Activated naive CD8-positive, alpha-beta T cell (primary cell): Measurements from ENCODE around the gene PRPF40B.
"Not testable (repeated sequence)": the region's sequence is repeated elsewhere in the genome, so short reads cannot be mapped to it uniquely, and the experiment has no call there.

ENCODE experiments used
- H3K27ac Mint-ChIP-seq: one replicate; pipeline ENCODE4 v1.8.0; 2021; ENCODE audit warnings: mixed read lengths
- H3K27me3 Mint-ChIP-seq: one replicate; pipeline ENCODE4 v1.8.0; 2021; ENCODE audit warnings: mixed read lengths
- H3K36me3 Mint-ChIP-seq: one replicate; pipeline ENCODE4 v1.8.0; 2021; ENCODE audit warnings: mixed read lengths
- H3K4me1 Mint-ChIP-seq: one replicate; pipeline ENCODE4 v1.8.0; 2021; ENCODE audit warnings: low read depth, mixed read lengths
- H3K4me3 Mint-ChIP-seq: one replicate; pipeline ENCODE4 v1.8.0; 2021; ENCODE audit warnings: mild to moderate bottlenecking, mixed read lengths
- H3K9me3 Mint-ChIP-seq: one replicate; pipeline ENCODE4 v1.8.0; 2021; ENCODE audit warnings: low read depth, mixed read lengths

The PRPF40B gene

DNA sequence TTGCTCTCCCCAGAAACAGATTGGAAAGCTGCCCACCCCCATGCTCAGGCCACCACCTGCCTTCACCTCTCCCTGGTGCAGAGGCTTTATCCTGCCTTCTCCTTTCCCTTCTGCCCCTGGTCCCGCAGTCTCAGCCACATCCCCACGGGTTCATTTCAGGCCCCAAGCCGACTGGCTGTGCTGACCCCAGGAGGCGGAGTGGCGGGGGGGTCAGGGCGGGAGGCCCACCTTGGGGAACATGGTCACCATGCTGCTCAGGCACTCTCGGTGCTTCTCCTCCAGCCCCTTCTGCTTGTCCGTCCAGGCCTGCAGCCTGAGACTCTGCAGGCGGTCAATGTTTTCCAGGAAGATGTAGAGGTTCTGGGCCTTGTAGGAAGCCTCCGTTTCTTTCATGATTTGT is 24.8 kb upstream of the PRPF40B start:
- Mint-ChIP-seq H3K4me3 (no peak overlapping the region), H3K36me3 (no peaks in the 10 kb centered on the region)

GRCh38 chr12:49599961-49600360 is 23.4 kb upstream of the PRPF40B start:
- no peaks in the 10 kb centered on the region for H3K9me3 Mint-ChIP-seq
- no peaks in the 10 kb centered on the region for H3K4me1 Mint-ChIP-seq
- no peaks in the 10 kb centered on the region for H3K27me3 Mint-ChIP-seq
- H3K36me3 Mint-ChIP-seq, result no peaks in the 10 kb centered on the region
- H3K4me3 Mint-ChIP-seq, result no peak overlapping the region
- H3K27ac Mint-ChIP-seq, result no peak overlapping the region

More for the DNA sequence above, 24.8 kb upstream of the PRPF40B start:
- H3K9me3 Mint-ChIP-seq, result no peaks in the 10 kb centered on the region
- H3K4me1 Mint-ChIP-seq, result no peaks in the 10 kb centered on the region
- H3K27me3 Mint-ChIP-seq, result no peaks in the 10 kb centered on the region
- no peak overlapping the region for H3K27ac Mint-ChIP-seq

GRCh38 chr12:49603721-49604120 is 19.6 kb upstream of the PRPF40B start:
- Mint-ChIP-seq H3K27ac (no peak overlapping the region), H3K27me3 (no peaks in the 10 kb centered on the region), H3K36me3 (no peaks in the 10 kb centered on the region), H3K9me3 (no peaks in the 10 kb centered on the region), H3K4me3 (no peak overlapping the region), H3K4me1 (peaks cover 4% of the 10 kb centered on the region)

GRCh38 chr12:49604856-49605255 is 18.5 kb upstream of the PRPF40B start:
- H3K27me3 Mint-ChIP-seq, result no peaks in the 10 kb centered on the region
- no peaks in the 10 kb centered on the region for H3K9me3 Mint-ChIP-seq
- no peak overlapping the region for H3K27ac Mint-ChIP-seq
- H3K4me3 Mint-ChIP-seq, result no peak overlapping the region
- no peaks in the 10 kb centered on the region for H3K36me3 Mint-ChIP-seq
- peaks cover 4% of the 10 kb centered on the region for H3K4me1 Mint-ChIP-seq

GRCh38 chr12:49605539-49605938 is 17.8 kb upstream of the PRPF40B start, which contains the start of gene FAM186B:
FAM186B (minus strand) TSS chr12:49605639; CDS start chr12:49605477, 162 bp downstream.
- not testable (repeated sequence) for H3K36me3 Mint-ChIP-seq, H3K4me1 Mint-ChIP-seq, H3K4me3 Mint-ChIP-seq, H3K9me3 Mint-ChIP-seq, H3K27me3 Mint-ChIP-seq, H3K27ac Mint-ChIP-seq

GRCh38 chr12:49609059-49609874 is 14.1 kb upstream of the PRPF40B start:
- peaks cover 4% of the 10 kb centered on the region for H3K4me1 Mint-ChIP-seq
- peaks cover 4% of the 10 kb centered on the region for H3K36me3 Mint-ChIP-seq
- no peak overlapping the region for H3K27ac Mint-ChIP-seq
- no peaks in the 10 kb centered on the region for H3K9me3 Mint-ChIP-seq
- no peak overlapping the region for H3K4me3 Mint-ChIP-seq
- H3K27me3 Mint-ChIP-seq, result peaks cover 3% of the 10 kb centered on the region

DNA sequence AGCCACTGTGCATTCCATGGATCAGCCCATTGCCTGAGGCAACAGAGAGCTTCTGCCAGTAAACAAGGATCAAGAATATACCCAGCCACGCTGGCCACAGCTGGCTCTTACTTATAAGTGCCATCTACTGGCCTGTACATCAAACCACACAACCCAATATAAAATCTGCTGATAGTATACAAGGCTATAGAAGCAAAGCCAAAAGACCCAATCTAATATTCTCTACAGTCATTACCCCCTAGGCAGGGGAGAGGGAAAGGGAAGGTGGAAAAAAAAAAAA is 13.5 kb upstream of the PRPF40B start:
- H3K36me3 Mint-ChIP-seq, result peaks cover 4% of the 10 kb centered on the region
- H3K9me3 Mint-ChIP-seq, result no peaks in the 10 kb centered on the region
- peaks cover 4% of the 10 kb centered on the region for H3K4me1 Mint-ChIP-seq
- H3K4me3 Mint-ChIP-seq, result no peak overlapping the region
- H3K27me3 Mint-ChIP-seq, result peaks cover 3% of the 10 kb centered on the region
- H3K27ac Mint-ChIP-seq, result no peak overlapping the region

DNA sequence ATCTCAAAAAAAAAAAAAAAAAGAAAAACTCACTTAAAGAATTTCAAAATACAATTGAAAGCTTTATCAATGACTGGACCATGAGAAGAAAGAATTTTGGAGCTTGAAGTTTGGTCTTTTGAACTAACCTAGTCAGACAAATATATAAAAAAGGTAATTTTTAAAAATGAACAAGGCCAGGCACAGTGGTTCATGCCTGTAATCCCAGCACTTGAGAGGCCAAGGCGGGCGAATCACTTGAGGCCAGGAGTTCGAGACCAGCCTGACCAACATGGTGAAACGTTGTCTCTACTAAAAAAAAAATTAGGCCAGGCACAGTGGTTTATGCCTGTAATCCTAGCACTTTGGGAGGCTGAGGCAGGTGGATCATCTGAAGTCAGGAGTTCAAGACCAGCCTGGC is 12.6 kb upstream of the PRPF40B start:
- not testable (repeated sequence) for H3K4me1 Mint-ChIP-seq, H3K27ac Mint-ChIP-seq, H3K9me3 Mint-ChIP-seq, H3K4me3 Mint-ChIP-seq, H3K36me3 Mint-ChIP-seq, H3K27me3 Mint-ChIP-seq

GRCh38 chr12:49612210-49612609 is 11.2 kb upstream of the PRPF40B start:
- peaks cover 3% of the 10 kb centered on the region for H3K27me3 Mint-ChIP-seq
- no peaks in the 10 kb centered on the region for H3K9me3 Mint-ChIP-seq
- H3K36me3 Mint-ChIP-seq, result peaks cover 4% of the 10 kb centered on the region
- H3K4me1 Mint-ChIP-seq, result peaks cover 6% of the 10 kb centered on the region
- no peak overlapping the region for H3K27ac Mint-ChIP-seq
- no peak overlapping the region for H3K4me3 Mint-ChIP-seq

DNA sequence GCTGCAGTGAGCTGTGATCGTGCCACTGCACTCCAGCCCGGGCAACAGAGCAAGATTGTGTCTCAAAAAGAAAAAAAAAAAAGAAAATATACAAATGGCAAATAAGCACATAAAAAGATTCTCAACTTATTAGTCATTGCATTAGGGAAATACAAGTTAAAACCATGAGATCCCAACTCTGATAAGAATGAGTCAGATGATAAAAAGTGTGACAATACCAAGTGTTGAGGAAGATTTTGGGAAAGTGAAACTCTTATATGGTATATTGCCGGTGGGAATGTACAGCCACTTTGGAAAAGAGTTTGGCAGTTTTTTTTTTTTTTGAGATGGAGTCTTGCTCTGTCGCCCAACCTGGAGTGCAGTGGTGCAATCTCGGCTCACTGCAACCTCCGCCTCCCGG is 7.6 kb upstream of the PRPF40B start:
- Mint-ChIP-seq H3K4me3 (no peak overlapping the region), H3K9me3 (no peaks in the 10 kb centered on the region), H3K36me3 (peaks cover 4% of the 10 kb centered on the region), H3K27me3 (peaks cover 3% of the 10 kb centered on the region), H3K4me1 (peaks cover 8% of the 10 kb centered on the region), H3K27ac (no peak overlapping the region)

DNA sequence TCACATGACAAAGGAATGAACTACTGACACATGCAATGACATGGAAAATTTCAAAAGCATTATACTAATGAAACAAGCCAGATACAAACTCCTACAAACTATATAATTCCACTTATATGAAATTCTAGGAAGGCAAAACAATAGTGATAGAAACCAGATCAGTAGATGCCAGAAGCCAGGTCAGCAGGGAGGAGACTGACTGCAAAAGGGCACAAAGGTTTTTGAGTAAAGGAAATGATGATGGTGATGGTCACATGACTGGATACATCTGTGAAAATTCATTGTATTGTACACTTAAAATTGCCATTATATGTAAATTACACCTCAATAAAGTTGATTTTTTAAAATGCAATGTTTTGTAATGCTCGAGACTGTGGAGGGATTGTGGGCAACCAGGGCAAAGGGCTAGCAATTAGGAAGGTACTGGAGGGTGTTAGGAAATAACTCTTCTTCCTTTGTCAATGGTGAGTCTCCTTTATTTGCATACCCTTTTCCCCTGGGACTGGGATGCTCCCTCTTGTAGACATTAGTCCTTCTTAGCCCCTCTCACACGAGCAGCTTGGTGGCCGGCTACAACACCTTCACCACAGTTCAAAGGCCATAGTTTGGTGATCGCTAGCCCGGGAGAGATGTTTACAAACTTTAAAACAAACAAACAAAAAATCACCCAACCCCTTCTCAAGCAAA is 6.7 kb upstream of the PRPF40B start:
- peaks cover 4% of the 10 kb centered on the region for H3K36me3 Mint-ChIP-seq
- peaks cover 16% of the 10 kb centered on the region for H3K4me1 Mint-ChIP-seq
- H3K4me3 Mint-ChIP-seq, result no peak overlapping the region
- H3K27me3 Mint-ChIP-seq, result peaks cover 3% of the 10 kb centered on the region
- no peaks in the 10 kb centered on the region for H3K9me3 Mint-ChIP-seq
- no peak overlapping the region for H3K27ac Mint-ChIP-seq

DNA sequence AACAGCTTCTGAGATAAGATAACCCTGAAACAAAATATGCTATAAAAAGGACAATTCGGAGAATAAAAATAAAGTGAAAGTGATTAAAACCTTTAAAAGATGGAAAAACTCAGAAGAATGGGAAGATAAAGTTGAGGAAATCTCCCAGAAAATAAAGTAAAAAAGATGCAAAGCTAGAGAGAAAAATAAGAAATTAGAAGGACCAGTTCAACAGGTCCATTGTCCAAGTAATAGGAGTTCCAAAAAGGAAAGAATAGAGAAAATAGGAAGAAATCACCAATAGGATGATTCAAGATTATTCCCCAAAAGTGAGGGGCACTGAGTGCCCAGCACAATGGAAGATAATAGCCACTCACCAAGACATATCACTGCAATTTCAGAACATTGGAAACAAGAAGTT is 4.8 kb upstream of the PRPF40B start:
- Mint-ChIP-seq H3K27ac (no peak overlapping the region), H3K4me3 (no peak overlapping the region), H3K4me1 (peaks cover 27% of the 10 kb centered on the region)

DNA sequence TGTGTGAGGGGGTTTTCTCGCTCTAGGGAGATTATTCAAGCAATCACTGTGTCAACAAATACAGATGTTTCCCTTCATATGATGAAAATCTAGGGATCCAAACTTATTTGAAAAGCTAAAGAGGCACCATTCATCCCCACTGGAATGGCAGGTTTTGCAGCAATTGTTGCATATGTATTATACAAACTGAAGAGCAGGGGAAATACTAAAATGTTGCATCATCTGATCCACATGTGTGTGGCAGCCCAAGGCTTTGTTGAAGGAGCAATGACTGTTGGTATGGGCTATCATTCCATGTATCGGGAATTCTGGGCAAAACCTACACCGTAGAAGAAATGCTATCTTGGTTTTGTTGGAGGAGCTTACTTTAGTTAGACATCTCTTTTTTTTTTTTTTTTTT is 4.1 kb upstream of the PRPF40B start:
- no peak overlapping the region for H3K4me3 Mint-ChIP-seq
- H3K9me3 Mint-ChIP-seq, result no peaks in the 10 kb centered on the region
- no peaks in the 10 kb centered on the region for H3K27me3 Mint-ChIP-seq

More for the DNA sequence above, 4.8 kb upstream of the PRPF40B start:
- Mint-ChIP-seq H3K9me3 (no peaks in the 10 kb centered on the region), H3K36me3 (no peaks in the 10 kb centered on the region), H3K27me3 (no peaks in the 10 kb centered on the region)

GRCh38 chr12:49621651-49622500 is 1.5 kb upstream of the PRPF40B start:
- Mint-ChIP-seq H3K27me3 (no peaks in the 10 kb centered on the region), H3K9me3 (no peaks in the 10 kb centered on the region), H3K27ac (peak overlapping the region; percentile 93), H3K4me3 (peak overlapping the region; percentile 89), H3K4me1 (peaks cover 21% of the 10 kb centered on the region), H3K36me3 (no peaks in the 10 kb centered on the region)

More for the DNA sequence above, 4.1 kb upstream of the PRPF40B start:
- H3K4me1 Mint-ChIP-seq, result peaks cover 27% of the 10 kb centered on the region
- H3K27ac Mint-ChIP-seq, result no peak overlapping the region
- no peaks in the 10 kb centered on the region for H3K36me3 Mint-ChIP-seq

DNA sequence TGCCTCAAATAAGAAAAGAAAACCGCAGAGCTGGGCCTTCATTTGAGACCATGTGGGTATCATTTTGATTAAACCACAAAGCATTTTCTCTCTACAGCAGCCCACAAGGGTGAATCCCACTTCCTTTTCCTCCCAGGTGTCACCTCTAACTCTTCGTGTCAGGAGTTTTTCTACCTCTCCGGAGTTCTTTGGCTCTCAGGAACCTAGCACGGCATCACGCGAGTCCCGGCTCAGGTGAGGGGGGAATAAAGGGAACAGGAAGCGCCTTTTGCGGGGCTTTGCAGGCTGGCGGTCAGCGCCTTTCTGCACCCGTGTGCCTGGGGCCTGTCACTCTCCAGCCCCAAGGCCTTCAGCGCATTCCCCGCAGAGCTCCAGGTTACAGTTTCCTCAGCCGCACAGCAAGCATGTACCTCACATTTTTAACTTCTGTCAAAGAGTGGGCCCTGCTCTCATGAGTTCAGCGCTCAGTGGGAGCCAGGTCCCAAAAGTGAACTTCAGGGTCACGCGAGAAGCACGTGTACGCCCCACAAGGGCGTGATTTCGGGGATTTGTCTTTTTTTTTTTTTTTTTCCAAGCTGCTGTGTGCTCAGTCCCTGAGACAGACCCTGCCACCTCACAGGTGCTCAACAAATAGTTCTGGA is 740 bp upstream of the PRPF40B start:
- H3K4me3 Mint-ChIP-seq, result peak overlapping the region; percentile 89
- peaks cover 21% of the 10 kb centered on the region for H3K4me1 Mint-ChIP-seq
- no peaks in the 10 kb centered on the region for H3K9me3 Mint-ChIP-seq
- H3K36me3 Mint-ChIP-seq, result no peaks in the 10 kb centered on the region
- peak overlapping the region; percentile 93 for H3K27ac Mint-ChIP-seq
- no peaks in the 10 kb centered on the region for H3K27me3 Mint-ChIP-seq
